ENCODE data around the gene SCYL2. TPM values are rescaled to one million over a fixed set of nuclear protein-coding genes. Genes with fewer than 3 reads are reported as not detected.
A peak's percentile ranks its signal among the peaks of the same experiment; 100 is the strongest.
"Not testable (repeated sequence)": the region's sequence is repeated elsewhere in the genome, so short reads cannot be mapped to it uniquely, and the experiment has no call there.

Gene SCYL2, protein sequence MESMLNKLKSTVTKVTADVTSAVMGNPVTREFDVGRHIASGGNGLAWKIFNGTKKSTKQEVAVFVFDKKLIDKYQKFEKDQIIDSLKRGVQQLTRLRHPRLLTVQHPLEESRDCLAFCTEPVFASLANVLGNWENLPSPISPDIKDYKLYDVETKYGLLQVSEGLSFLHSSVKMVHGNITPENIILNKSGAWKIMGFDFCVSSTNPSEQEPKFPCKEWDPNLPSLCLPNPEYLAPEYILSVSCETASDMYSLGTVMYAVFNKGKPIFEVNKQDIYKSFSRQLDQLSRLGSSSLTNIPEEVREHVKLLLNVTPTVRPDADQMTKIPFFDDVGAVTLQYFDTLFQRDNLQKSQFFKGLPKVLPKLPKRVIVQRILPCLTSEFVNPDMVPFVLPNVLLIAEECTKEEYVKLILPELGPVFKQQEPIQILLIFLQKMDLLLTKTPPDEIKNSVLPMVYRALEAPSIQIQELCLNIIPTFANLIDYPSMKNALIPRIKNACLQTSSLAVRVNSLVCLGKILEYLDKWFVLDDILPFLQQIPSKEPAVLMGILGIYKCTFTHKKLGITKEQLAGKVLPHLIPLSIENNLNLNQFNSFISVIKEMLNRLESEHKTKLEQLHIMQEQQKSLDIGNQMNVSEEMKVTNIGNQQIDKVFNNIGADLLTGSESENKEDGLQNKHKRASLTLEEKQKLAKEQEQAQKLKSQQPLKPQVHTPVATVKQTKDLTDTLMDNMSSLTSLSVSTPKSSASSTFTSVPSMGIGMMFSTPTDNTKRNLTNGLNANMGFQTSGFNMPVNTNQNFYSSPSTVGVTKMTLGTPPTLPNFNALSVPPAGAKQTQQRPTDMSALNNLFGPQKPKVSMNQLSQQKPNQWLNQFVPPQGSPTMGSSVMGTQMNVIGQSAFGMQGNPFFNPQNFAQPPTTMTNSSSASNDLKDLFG
- total RNA-seq = 31.7 and 34.0 TPM in 2 replicates

GRCh38 chr12:100266835-100267602 lies at the start of gene SCYL2, which contains the start of gene DEPDC4:
Gene SCYL2 (plus strand): TSS chr12:100267177. CDS start chr12:100282971, 15,794 bp downstream.
Gene DEPDC4 (minus strand): TSS chr12:100267079. CDS start chr12:100267076, 3 bp downstream.
- peak; percentile 98 to 99 for DNase-seq (ENCODE audit: low read depth in 2 of 2)

- DNase-seq (ENCODE audit: low read depth in 2 of 2) = no peak
These were observed 47.5 kb upstream of the SCYL2 start for GRCh38 chr12:100219328-100220109.

GRCh38 chr12:100221523-100221922 lies 45.5 kb upstream of the SCYL2 start:
- no peak for DNase-seq (ENCODE audit: low read depth in 2 of 2)

DNA sequence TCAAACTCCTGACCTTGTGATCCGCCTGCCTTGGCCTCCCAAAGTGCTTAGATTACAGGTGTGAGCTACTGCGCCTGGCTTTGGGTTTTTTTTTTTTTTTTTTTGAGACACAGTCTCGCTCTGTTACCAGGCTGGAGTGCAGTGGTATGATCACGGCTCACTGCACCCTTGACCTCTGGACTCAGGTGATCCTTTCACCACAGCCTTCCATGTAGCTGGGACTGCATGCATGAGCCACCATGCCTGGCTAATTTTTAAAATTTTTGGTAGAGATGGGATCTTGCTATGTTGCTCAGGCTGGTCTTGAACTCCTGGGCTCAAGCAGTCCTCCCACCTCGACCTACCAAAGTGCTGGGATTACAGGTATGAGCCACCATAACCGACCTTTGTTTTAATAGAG lies 44.8 kb upstream of the SCYL2 start:
- not testable (repeated sequence) for DNase-seq (ENCODE audit: low read depth in 2 of 2)

GRCh38 chr12:100225491-100225890 lies 41.5 kb upstream of the SCYL2 start:
- DNase-seq (ENCODE audit: low read depth in 2 of 2) = no peak

DNA sequence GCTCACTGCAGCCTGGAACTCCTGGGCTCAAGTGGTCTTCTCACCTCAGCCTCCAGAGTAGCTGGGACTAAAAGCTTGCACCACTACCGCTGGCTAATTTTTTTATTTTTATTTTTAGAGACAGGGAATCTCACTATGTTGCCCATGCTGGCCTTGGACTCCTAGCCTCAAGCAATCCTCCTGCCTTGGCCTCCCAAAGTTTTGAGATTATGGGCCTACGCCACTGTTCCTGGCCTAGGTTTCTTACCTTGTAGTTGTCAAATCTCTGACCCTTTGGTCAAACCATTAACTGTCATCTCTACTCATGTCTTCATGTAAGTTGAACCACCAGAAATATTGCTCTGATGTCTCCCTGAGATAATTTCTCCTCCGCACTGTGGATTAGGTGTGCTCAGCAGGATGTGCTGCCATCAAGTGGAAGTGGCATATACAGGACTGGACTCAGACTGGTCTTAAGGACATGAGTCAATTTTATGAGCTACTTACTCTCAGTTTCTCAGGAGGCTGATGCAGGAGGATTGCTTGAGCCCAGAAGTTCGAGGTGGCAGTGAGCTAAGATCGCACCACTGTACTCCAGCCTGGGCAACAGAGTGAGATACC lies 37.8 kb upstream of the SCYL2 start:
- peak; percentile 1 to 38 for DNase-seq (ENCODE audit: low read depth in 2 of 2)

DNA sequence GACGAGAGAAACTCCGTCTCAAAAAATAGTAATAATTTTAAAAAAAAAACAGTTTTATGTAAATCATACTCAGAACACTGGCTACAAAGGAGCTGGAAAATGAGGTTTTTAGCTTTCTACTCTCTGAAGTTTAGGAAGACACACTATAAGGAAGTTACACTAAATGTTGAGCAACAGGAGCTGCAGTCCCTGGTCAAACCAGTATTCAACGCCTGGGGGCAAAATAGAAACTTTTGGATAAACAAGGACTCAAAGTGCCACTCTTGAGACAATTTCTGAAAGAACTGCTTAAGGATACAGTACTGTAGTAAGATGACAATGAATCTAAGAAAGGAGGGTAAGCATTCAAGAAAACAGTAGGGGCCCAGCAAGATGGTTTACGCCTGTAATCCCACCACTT lies 37.1 kb upstream of the SCYL2 start:
- no peak for DNase-seq (ENCODE audit: low read depth in 2 of 2)

DNA sequence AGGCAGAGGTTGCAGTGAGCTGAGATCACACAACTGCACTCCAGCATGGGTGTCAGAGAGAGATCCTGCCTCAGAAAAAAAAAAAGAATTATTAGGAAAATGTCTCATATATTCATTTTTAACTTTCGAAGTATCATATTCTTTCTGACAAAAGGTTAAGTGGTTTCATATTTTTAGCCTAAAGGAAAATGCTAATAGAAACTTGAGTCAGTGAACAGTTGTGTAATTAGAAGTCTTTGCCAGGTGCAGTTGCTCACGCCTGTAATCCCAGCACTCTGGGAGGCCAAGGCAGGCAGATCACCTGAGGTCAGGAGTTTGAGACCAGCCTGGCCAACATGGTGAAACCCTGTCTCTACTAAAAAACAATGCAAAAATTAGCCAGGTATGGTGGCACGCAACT lies 35.1 kb upstream of the SCYL2 start:
- DNase-seq (ENCODE audit: low read depth in 2 of 2) = not testable (repeated sequence)

DNA sequence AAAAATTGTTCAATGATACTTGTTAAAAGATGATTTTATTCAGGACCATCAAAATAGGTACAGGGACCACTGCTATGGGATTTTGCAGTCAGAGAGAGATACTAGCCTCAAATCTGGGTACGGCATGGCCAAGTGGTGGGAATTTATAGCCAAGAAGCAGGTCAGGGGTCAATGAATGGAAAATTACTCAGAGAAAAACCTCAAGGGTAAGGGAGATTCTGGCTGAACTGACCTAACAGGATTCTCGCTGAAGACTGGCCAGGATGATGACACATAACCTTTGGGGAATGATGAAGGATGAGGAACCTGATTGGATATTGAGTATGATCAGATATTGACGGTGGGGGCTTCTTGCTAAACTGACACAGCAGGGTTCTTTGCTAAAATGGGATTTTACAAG lies 32.8 kb upstream of the SCYL2 start:
- peak; percentile 0 to 30 for DNase-seq (ENCODE audit: low read depth in 2 of 2)

GRCh38 chr12:100234591-100235304 lies 32.2 kb upstream of the SCYL2 start:
- peak; percentile 62 to 64 for DNase-seq (ENCODE audit: low read depth in 2 of 2)

DNA sequence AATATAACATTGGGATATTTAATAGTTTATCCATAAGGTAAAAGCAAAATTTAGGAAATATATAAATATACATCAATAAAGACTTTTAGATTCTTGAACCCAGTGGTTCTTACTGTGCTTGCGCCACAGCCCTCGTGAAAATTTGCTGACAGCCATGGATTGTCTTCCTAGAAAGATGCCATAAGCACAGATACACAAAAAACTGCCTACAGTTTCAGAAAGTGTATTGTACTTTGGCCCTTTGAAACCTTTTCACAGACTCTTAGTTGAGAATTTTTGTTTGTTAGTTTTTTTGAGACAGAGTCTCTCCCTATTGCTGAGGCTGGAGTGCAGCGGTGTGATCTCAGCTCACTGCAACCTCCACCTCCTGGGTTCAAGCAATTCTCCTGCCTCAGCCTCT lies 28.2 kb upstream of the SCYL2 start:
- no peak for DNase-seq (ENCODE audit: low read depth in 2 of 2)

GRCh38 chr12:100239589-100239988 lies 27.4 kb upstream of the SCYL2 start:
- no peak for DNase-seq (ENCODE audit: low read depth in 2 of 2)

- DNase-seq (ENCODE audit: low read depth in 2 of 2) = no peak
These were observed 23.8 kb upstream of the SCYL2 start for GRCh38 chr12:100243137-100243536.

- DNase-seq (ENCODE audit: low read depth in 2 of 2) = no peak
These were observed 19.2 kb upstream of the SCYL2 start for GRCh38 chr12:100247765-100248164.

- no peak for DNase-seq (ENCODE audit: low read depth in 2 of 2)
These were observed 18.1 kb upstream of the SCYL2 start for GRCh38 chr12:100248886-100249285.

- no peak for DNase-seq (ENCODE audit: low read depth in 2 of 2)
These were observed 17.0 kb upstream of the SCYL2 start for GRCh38 chr12:100249941-100250340.

DNA sequence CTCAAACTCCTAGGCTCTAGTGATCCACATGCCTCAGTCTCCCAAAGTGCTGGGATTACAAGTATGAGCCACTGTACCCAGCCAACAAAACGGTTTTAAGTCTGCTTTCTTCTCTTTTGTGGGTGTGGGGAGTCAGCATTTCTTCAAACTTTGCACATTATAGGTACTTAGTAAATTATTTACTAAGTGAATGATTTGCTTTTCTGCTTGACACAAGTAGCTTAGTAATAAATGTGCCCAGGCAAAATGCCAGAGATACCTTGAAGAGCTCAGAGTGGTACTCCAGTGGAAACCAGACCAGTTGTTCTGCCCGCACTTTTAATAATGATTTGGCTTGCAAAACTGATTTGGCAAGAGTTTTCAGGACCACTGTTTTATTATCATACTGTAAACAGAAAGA lies 15.1 kb upstream of the SCYL2 start:
- DNase-seq (ENCODE audit: low read depth in 2 of 2) = no peak

GRCh38 chr12:100253437-100253836 lies 13.5 kb upstream of the SCYL2 start:
- no peak for DNase-seq (ENCODE audit: low read depth in 2 of 2)

DNA sequence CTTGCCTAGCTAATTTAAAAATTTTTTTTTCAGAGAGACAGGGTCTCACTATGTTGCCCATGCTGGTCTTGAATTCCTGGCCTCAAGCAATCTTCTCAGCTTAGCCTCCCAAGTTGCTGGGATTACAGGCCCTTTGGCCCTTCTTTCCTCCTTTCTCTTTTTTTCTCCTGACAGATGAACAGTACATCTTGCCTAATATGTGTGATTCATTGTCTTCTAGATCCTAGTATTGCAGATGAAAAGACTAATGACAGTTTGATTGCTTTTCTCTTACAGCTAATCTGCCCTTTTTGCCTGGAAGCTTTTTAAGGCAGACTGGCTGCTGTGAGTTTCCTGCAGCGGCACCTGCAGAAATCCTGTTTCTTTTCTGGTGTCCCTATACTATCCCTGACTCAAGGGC lies 12.1 kb upstream of the SCYL2 start:
- no peak for DNase-seq (ENCODE audit: low read depth in 2 of 2)

- no peak for DNase-seq (ENCODE audit: low read depth in 2 of 2)
These were observed 8.8 kb upstream of the SCYL2 start for GRCh38 chr12:100258127-100258526.
